PFSK-1 (cell line): Measurements from ENCODE around the gene ZYG11A.

ENCODE experiments used
- FOXP2 ChIP-seq: optimal IDR thresholded peaks from 2 replicates; pipeline ENCODE3; 2011; ENCODE audit warnings: borderline replicate concordance, control low read depth, inconsistent platforms; ENCODE audit not compliant: insufficient read depth; ENCODE audit errors: extremely low read length, extremely low read depth
- POLR2AphosphoS5 ChIP-seq: IDR thresholded peaks from 2 replicates; pipeline ENCODE4 v1.6.1; 2012; ENCODE audit warnings: low read depth, mild to moderate bottlenecking, control low read depth, low read length, moderate library complexity
- REST ChIP-seq, 2 experiments: IDR thresholded peaks; 2 replicates each; pipeline versions ENCODE4 v1.6.1 to v1.8.0; 2011 to 2012; ENCODE audit warnings: low read depth in 2 of 2, low read length in 2 of 2, control low read depth in 1 of 2, inconsistent platforms in 1 of 2, mild to moderate bottlenecking in 1 of 2, moderate library complexity in 1 of 2; ENCODE audit not compliant: insufficient read depth in 1 of 2
- SIN3A ChIP-seq: IDR thresholded peaks from 2 replicates; pipeline ENCODE4 v1.6.1; 2012; ENCODE audit warnings: mild to moderate bottlenecking, low read length, moderate library complexity, borderline replicate concordance; ENCODE audit not compliant: insufficient read depth
- TAF1 ChIP-seq: IDR thresholded peaks from 2 replicates; pipeline ENCODE4 v1.6.1; 2012; ENCODE audit warnings: low read length, control low read depth, borderline replicate concordance; ENCODE audit not compliant: insufficient read depth

Gene ZYG11A

GRCh38 chr1:52916241-52916975 lies 73.8 kb downstream of the ZYG11A start:
- TF ChIP-seq TAF1 (no peak), FOXP2 (no peak), POLR2AphosphoS5 (no peak), REST (IDR thresholded peaks at IDR 0.05; ENCODE audit: insufficient read depth in 1 of 2, low read depth in 2 of 2, low read length in 2 of 2) (no peak), SIN3A (no peak)

- TF ChIP-seq TAF1 (no peak), SIN3A (no peak), FOXP2 (no peak), POLR2AphosphoS5 (no peak), REST (IDR thresholded peaks at IDR 0.05; ENCODE audit: insufficient read depth in 1 of 2, low read depth in 2 of 2, low read length in 2 of 2) (no peak)
Measured at GRCh38 chr1:52917156-52917555, 74.6 kb downstream of the ZYG11A start.

GRCh38 chr1:52917581-52917980 lies 75.0 kb downstream of the ZYG11A start:
- no peak for TF ChIP-seq REST (IDR thresholded peaks at IDR 0.05; ENCODE audit: insufficient read depth in 1 of 2, low read depth in 2 of 2, low read length in 2 of 2)
- no peak for TF ChIP-seq POLR2AphosphoS5
- no peak for TF ChIP-seq FOXP2
- no peak for TF ChIP-seq TAF1
- no peak for TF ChIP-seq SIN3A

- TF ChIP-seq POLR2AphosphoS5 = no peak
- TF ChIP-seq TAF1 = no peak
- TF ChIP-seq SIN3A = no peak
- TF ChIP-seq REST (IDR thresholded peaks at IDR 0.05; ENCODE audit: insufficient read depth in 1 of 2, low read depth in 2 of 2, low read length in 2 of 2) = no peak
- TF ChIP-seq FOXP2 = no peak
Measured at GRCh38 chr1:52918201-52918600, 75.6 kb downstream of the ZYG11A start.
